Erythroblast (primary cell): ENCODE results near the gene SGSH.

Experiments
- GATA1 ChIP-seq: IDR thresholded peaks from 2 replicates; pipeline ENCODE4 v1.6.1; 2011; ENCODE audit warnings: low read depth, mild to moderate bottlenecking, control low read depth, low read length, moderate library complexity
- POLR2A ChIP-seq: IDR thresholded peaks from 2 replicates; pipeline ENCODE4 v1.6.1; 2011; ENCODE audit warnings: mild to moderate bottlenecking, low read length

DNA sequence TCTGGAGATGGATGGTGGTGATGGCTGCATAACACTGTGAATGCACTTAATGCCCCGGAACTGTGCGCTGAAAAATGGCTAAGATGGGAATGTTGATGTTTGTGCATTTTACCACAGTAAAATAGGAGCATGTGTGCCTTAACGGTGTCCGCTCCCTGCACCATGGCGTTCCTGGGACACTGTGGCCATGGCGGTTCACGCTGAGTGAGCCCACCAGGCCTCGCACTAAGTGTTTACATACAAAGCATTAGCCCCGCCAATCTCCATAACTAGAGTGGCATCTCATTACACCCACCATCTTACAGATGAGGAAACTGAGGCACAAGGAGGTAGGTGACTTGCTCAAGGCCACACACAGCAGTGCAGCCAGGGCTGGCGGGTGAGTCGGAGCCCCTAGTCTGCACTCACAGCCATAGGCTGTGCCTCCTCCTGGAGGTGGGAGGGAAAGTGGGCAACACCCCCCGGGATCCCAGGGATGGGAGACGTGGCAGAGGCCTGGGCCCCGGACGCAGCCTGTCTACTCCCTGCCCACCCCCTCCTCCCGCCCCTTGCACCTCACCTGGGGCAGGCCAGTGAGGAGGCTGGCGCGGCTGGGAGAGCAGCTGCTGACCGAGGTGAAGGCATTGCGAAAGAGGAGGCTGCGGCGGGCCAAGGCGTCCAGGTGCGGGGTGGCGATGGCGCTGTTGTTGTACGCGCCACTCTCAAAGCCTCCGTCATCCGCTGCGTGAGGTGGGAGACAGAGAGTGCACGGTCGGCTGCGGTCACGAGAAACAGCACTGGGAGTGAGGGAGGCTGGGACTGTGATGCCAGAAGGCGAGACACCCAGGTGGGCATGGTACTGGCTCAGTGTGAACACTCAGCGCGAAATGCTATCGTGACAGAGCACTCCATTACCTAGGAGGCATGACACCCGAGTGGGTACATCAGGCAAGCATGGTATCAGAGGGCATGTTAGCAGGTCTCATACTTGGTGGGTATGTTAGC is 3.4 kb downstream of the SGSH start:
- TF ChIP-seq POLR2A (no peak), GATA1 (no peak)
